Mesendoderm (in vitro differentiated cells): ENCODE measurements around the gene HDHD5.

Source experiments
- DNase-seq: peaks from one replicate; pipeline ENCODE4 v3.0.0; 2013
- H2AK5ac ChIP-seq: 2 replicates; pipeline ENCODE4 v1.6.1; 2013; ENCODE audit warnings: low read length, inconsistent platforms
- H2BK120ac ChIP-seq: 2 replicates; pipeline ENCODE4 v1.6.1; 2013; ENCODE audit warnings: low read depth, mild to moderate bottlenecking, low read length, moderate library complexity, mixed read lengths
- H2BK15ac ChIP-seq: replicated peaks from 2 replicates; pipeline ENCODE4 v1.6.1; 2013; ENCODE audit warnings: low read depth, mild to moderate bottlenecking, moderate library complexity
- H2BK5ac ChIP-seq: 2 replicates; pipeline ENCODE4 v1.6.1; 2013; ENCODE audit warnings: low read length, inconsistent platforms
- H3K18ac ChIP-seq: 2 replicates; pipeline ENCODE4 v1.6.1; 2013; ENCODE audit warnings: mild to moderate bottlenecking, low read length, mixed read lengths
- H3K23ac ChIP-seq: one replicate; pipeline ENCODE4 v1.6.1; 2013; ENCODE audit warnings: low read length
- H3K27ac ChIP-seq: 2 replicates; pipeline ENCODE4 v1.5.1; 2013; ENCODE audit warnings: low read depth, mild to moderate bottlenecking, inconsistent platforms, low read length, moderate library complexity
- H3K27me3 ChIP-seq: 2 replicates; pipeline ENCODE4 v1.6.1; 2013; ENCODE audit warnings: low read length, control low read depth, mild to moderate bottlenecking, inconsistent platforms; ENCODE audit not compliant: insufficient read depth, poor library complexity
- H3K36me3 ChIP-seq: 2 replicates; pipeline ENCODE4 v1.6.1; 2013; ENCODE audit warnings: low read length, inconsistent platforms; ENCODE audit not compliant: control insufficient read depth, insufficient read depth
- H3K4ac ChIP-seq: one replicate; pipeline ENCODE4 v1.6.1; 2013; ENCODE audit warnings: low read depth, mild to moderate bottlenecking, low read length, moderate library complexity
- H3K4me1 ChIP-seq: 2 replicates; pipeline ENCODE4 v1.6.1; 2013; ENCODE audit warnings: low read depth, low read length, inconsistent platforms; ENCODE audit not compliant: control insufficient read depth
- H3K4me2 ChIP-seq: 2 replicates; pipeline ENCODE4 v1.6.1; 2013; ENCODE audit warnings: low read length
- H3K4me3 ChIP-seq: 2 replicates; pipeline ENCODE4 v1.5.1; 2013; ENCODE audit warnings: mild to moderate bottlenecking, low read length
- H3K56ac ChIP-seq: one replicate; pipeline ENCODE4 v1.6.1; 2013; ENCODE audit warnings: low read length
- H3K79me1 ChIP-seq: 2 replicates; pipeline ENCODE4 v1.6.1; 2013; ENCODE audit warnings: low read length, inconsistent platforms
- H3K79me2 ChIP-seq: 2 replicates; pipeline ENCODE4 v1.6.1; 2013; ENCODE audit warnings: mild to moderate bottlenecking, low read length; ENCODE audit not compliant: control insufficient read depth, insufficient read depth
- H3K9ac ChIP-seq: 2 replicates; pipeline ENCODE4 v1.6.1; 2013; ENCODE audit warnings: low read length, inconsistent platforms
- H4K5ac ChIP-seq: one replicate; pipeline ENCODE4 v1.6.1; 2013; ENCODE audit warnings: low read length
- H4K8ac ChIP-seq: one replicate; pipeline ENCODE4 v1.6.1; 2013; ENCODE audit warnings: low read depth, mild to moderate bottlenecking, control low read depth, low read length, moderate library complexity
- WGBS: extraction: QIAGEN DNeasy Blood & Tissue Kit; methylation state at CpG from one replicate; pipeline ENCODE4 v1.1.7; 2013; ENCODE audit warnings: low lambda C conversion rate, missing lambda C conversion rate; ENCODE audit not compliant: insufficient coverage; ENCODE audit errors: extremely low coverage; 5-methylcytosine and 5-hydroxymethylcytosine counted together

HDHD5 gene

DNA sequence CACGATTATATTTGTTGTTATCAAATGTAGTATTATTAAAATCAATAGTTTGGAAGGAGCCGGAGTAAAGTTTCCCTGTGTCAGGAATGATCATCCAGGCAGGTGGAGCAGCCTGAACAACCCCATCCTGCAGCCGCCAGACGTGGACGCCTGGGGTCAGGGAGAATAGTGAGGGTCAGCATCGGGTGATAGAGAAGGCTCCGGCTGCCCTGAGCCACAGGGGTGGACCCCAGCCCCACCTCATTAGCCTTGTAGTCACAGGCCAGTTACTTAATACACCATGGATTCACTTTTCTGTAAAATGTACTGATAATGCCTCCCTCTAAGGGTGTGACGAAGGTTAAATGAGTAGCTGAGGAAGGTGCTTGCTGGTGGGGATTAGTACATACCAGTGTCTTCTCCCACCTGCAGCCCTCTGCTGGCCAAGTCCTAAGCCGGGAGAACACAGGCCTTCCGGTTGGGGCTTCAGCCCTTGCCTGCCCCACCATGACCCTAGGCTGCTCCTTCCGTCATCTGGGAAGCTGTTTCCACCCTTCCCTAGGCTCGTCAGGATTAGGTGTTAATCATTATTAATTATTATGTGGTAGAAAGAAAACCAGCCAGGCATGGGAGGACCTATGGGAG, 52.8 kb downstream of the HDHD5 start:
- Histone ChIP-seq H3K79me1 (no peaks in the 10 kb centered on the region), H2BK5ac (no peak overlapping the region), H4K8ac (no peak overlapping the region), H3K4me2 (no peak overlapping the region), H3K4me3 (no peak overlapping the region), H3K4me1 (no peaks in the 10 kb centered on the region), H3K79me2 (no peaks in the 10 kb centered on the region), H2BK120ac (no peak overlapping the region), H3K23ac (no peak overlapping the region), H3K36me3 (peaks cover 7% of the 10 kb centered on the region), H2AK5ac (no peak overlapping the region), H3K56ac (no peak overlapping the region), H3K9ac (no peak overlapping the region), H2BK15ac (no peak overlapping the region), H3K4ac (no peak overlapping the region), H3K27ac (no peak overlapping the region), H4K5ac (no peak overlapping the region), H3K18ac (no peak overlapping the region), H3K27me3 (no peaks in the 10 kb centered on the region)
- WGBS, result no CpG with 5 or more reads among the region's 12 CpGs
- no peak for DNase-seq

DNA sequence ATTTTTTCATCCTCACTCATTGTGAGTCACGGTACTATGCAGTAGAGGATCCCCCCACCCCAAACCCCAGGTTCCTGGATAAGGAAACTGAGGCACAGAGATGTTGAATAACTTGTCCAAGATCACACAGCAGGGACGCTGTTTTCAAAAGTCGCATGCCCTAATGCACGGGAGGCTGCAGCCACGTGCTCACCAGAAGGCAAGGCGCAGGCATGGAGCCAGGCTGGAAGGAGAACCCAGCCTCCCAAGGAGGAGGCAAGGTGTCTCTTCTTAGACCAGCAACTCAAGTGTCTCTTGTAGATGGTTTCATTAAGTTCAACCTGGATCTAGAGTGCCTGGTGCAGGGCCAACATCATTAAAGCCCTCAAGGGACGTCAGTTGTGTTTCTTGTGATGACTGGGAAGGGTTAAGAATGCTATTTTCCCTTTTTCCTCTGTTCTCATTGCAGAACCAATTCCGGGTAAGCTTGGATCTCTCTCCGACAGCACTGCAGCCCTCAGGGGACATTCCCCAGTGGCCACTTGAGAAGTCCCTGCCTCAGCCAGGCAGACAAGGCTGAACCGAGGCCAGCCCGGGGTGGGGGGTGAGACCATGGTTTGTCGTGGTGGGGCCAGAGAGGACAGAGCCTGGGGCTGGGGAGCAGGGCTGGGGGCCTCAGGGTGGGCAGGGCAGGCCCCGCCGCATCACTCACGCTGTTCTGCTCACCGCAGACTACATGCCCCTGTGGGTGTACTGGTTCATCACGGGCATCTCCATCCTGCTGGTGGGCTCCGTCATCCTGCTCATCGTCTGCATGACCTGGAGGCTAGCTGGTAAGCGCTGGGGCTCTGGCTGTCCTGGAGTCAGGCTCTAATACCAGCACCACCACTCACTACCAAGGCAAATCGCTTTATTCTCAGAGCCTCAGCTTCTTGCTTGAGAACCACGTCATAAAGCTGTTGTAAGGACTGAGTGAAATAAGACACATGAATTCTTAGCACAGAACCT, 53.6 kb downstream of the HDHD5 start:
- no peak overlapping the region for H3K4me2 ChIP-seq
- no peak overlapping the region for H4K5ac ChIP-seq
- no peak overlapping the region for H2BK120ac ChIP-seq
- no peak overlapping the region for H3K4ac ChIP-seq
- no peak overlapping the region for H3K9ac ChIP-seq
- H3K56ac ChIP-seq, result no peak overlapping the region
- no peaks in the 10 kb centered on the region for H3K79me1 ChIP-seq
- DNase-seq, result no peak
- no peak overlapping the region for H3K27ac ChIP-seq
- H3K23ac ChIP-seq, result no peak overlapping the region
- no peak overlapping the region for H3K4me3 ChIP-seq
- no peak overlapping the region for H2AK5ac ChIP-seq
- no CpG with 5 or more reads among the region's 22 CpGs for WGBS
- no peaks in the 10 kb centered on the region for H3K4me1 ChIP-seq
- H3K79me2 ChIP-seq, result no peaks in the 10 kb centered on the region
- no peak overlapping the region for H2BK15ac ChIP-seq
- H4K8ac ChIP-seq, result no peak overlapping the region
- no peaks in the 10 kb centered on the region for H3K27me3 ChIP-seq
- H2BK5ac ChIP-seq, result no peak overlapping the region
- no peak overlapping the region for H3K18ac ChIP-seq
- peaks cover 7% of the 10 kb centered on the region for H3K36me3 ChIP-seq

DNA sequence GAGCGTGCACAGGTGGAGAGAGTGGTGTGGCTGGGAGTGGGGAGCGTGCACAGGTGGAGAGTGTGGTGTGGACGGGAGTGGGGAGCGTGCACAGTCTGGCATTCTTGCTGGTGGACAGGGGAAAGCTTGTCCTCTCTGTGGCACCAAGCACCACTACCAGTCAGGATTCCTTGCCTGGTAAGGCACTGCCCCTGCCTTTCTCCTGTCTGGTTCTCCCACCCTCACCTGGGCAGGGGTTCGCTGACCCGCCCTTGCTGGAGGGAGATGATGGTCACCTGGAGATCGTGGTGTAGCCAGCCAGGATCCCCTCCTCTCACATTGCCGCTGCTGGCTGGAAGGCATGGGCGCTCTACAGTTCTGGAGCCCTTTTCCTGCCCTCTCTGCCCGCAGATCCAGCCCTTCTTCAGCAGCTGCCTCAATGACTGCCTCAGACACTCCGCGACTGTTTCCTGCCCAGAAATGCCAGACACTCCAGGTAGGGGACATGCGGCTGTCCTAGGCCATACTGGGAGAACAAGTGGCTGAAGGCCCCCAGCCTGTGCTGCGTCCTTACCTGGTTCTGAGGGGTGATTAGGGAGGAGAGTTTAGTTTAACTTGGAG, 54.6 kb downstream of the HDHD5 start:
- no peaks in the 10 kb centered on the region for H3K79me1 ChIP-seq
- H4K8ac ChIP-seq, result no peak overlapping the region
- no peak overlapping the region for H2BK120ac ChIP-seq
- no peak overlapping the region for H3K4me3 ChIP-seq
- H3K4me1 ChIP-seq, result no peaks in the 10 kb centered on the region
- no peak overlapping the region for H3K27ac ChIP-seq
- no peaks in the 10 kb centered on the region for H3K27me3 ChIP-seq
- no peak overlapping the region for H2BK5ac ChIP-seq
- WGBS, result no CpG with 5 or more reads among the region's 14 CpGs
- no peak overlapping the region for H3K4ac ChIP-seq
- H3K23ac ChIP-seq, result no peak overlapping the region
- H2AK5ac ChIP-seq, result no peak overlapping the region
- H3K36me3 ChIP-seq, result peaks cover 9% of the 10 kb centered on the region
- no peak overlapping the region for H3K9ac ChIP-seq
- H3K18ac ChIP-seq, result no peak overlapping the region
- DNase-seq, result no peak
- H3K56ac ChIP-seq, result no peak overlapping the region
- H3K4me2 ChIP-seq, result no peak overlapping the region
- H2BK15ac ChIP-seq, result no peak overlapping the region
- no peak overlapping the region for H4K5ac ChIP-seq
- H3K79me2 ChIP-seq, result no peaks in the 10 kb centered on the region

DNA sequence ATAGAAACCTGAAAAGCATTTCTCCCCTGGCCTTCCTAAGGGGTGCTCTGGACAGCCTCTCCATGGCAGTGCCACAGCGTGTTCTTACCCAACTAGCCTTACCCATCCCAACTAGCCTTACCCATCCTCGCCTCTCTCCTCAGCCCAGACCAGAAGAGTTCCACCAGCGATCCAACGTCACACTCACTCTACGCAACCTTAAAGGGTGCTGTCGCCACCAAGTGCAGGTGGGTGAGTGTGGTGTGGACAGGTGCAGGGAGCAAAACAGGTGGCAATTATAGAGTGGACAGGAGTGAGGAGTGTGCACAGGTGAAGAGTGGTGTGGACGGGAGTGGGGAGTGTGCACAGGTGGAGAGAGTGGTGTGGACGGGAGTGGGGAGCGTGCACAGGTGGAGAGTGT, 55.7 kb downstream of the HDHD5 start:
- WGBS, result no CpG with 5 or more reads among the region's 9 CpGs
- peaks cover 9% of the 10 kb centered on the region for H3K36me3 ChIP-seq
- H2BK15ac ChIP-seq, result no peak overlapping the region
- no peak overlapping the region for H3K56ac ChIP-seq
- H3K79me2 ChIP-seq, result no peaks in the 10 kb centered on the region
- H2BK5ac ChIP-seq, result no peak overlapping the region
- H3K27ac ChIP-seq, result no peak overlapping the region
- no peak for DNase-seq
- H2BK120ac ChIP-seq, result no peak overlapping the region
- H4K5ac ChIP-seq, result no peak overlapping the region
- H3K27me3 ChIP-seq, result no peaks in the 10 kb centered on the region
- no peak overlapping the region for H3K18ac ChIP-seq
- no peaks in the 10 kb centered on the region for H3K79me1 ChIP-seq
- no peak overlapping the region for H3K4me3 ChIP-seq
- H3K23ac ChIP-seq, result no peak overlapping the region
- no peak overlapping the region for H2AK5ac ChIP-seq
- no peak overlapping the region for H3K4ac ChIP-seq
- no peak overlapping the region for H3K4me2 ChIP-seq
- H4K8ac ChIP-seq, result no peak overlapping the region
- H3K4me1 ChIP-seq, result no peaks in the 10 kb centered on the region
- no peak overlapping the region for H3K9ac ChIP-seq

DNA sequence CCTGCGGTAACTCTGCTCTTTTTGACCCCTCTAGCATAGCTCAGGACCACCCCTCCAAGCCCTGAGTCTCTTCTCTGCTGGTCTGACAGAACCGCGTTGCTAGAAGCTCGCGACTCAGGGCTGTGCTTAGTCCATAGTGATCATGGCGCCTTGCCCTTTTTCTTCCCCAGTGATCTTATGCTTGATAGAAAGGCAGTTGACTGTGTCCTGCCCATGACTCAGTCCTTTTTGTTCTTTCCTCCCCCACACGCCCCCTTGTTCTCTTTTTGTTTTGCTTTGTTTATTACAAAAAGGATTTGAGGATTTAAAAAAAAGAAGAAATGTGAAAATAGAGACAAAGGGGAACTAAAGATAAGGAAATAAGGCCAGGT, 56.8 kb downstream of the HDHD5 start:
- no peaks in the 10 kb centered on the region for H3K4me1 ChIP-seq
- no peak overlapping the region for H4K5ac ChIP-seq
- H3K79me1 ChIP-seq, result no peaks in the 10 kb centered on the region
- no peak overlapping the region for H3K23ac ChIP-seq
- no peak overlapping the region for H2BK120ac ChIP-seq
- peaks cover 9% of the 10 kb centered on the region for H3K36me3 ChIP-seq
- no peak overlapping the region for H2BK15ac ChIP-seq
- H3K27me3 ChIP-seq, result no peaks in the 10 kb centered on the region
- no peak overlapping the region for H4K8ac ChIP-seq
- H3K4ac ChIP-seq, result no peak overlapping the region
- no peak overlapping the region for H3K4me2 ChIP-seq
- no peak overlapping the region for H3K18ac ChIP-seq
- no peak overlapping the region for H3K56ac ChIP-seq
- H3K4me3 ChIP-seq, result no peak overlapping the region
- no peak overlapping the region for H3K9ac ChIP-seq
- H2BK5ac ChIP-seq, result no peak overlapping the region
- H3K79me2 ChIP-seq, result no peaks in the 10 kb centered on the region
- WGBS, result no CpG with 5 or more reads among the region's 7 CpGs
- H3K27ac ChIP-seq, result no peak overlapping the region
- H2AK5ac ChIP-seq, result no peak overlapping the region
- no peak for DNase-seq
